NCI-H2227 (cell line): Measurements from ENCODE around the gene KRT6A.
"Not testable (repeated sequence)": the region's sequence is repeated elsewhere in the genome, so short reads cannot be mapped to it uniquely, and the experiment has no call there.

Source experiments
- DNase-seq: peaks from one replicate; lab custom pipeline; 2025; ENCODE audit not compliant: unreplicated experiment; lab: John Stamatoyannopoulos, UW

KRT6A gene

GRCh38 chr12:52474212-52474611 is 18.8 kb downstream of the KRT6A start:
- no peak for DNase-seq

DNA sequence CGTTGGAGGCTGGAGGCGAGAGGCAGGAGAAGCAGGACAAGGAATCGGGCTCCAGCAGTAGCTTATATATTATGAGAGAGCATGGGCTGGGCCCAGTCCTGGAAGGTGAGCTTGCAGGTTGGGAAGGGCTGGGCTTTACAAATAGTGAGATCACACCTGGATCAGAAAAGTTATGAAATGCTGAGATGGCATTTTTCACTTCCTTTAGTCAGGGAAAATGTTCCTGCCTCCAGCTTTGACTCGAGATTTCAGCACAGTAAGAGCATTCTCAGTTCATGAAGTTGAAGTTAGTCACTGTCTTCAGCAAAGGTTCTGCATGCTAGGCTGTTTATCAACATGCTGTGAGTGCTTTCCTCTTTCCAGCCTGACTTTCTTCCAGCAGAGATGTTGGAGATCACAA is 19.3 kb downstream of the KRT6A start, which contains the start of gene KRT6C:
Gene KRT6C (minus strand): TSS at position 38 of the 400 bp plus-strand sequence. CDS start 68 bp downstream, outside the sequence.
- DNase-seq: no peak

GRCh38 chr12:52469853-52470252 is 23.2 kb downstream of the KRT6A start:
- no peak for DNase-seq

- no peak for DNase-seq
Measured at GRCh38 chr12:52464897-52465296, 28.2 kb downstream of the KRT6A start.

- DNase-seq: no peak
Measured at GRCh38 chr12:52461693-52462092, 31.4 kb downstream of the KRT6A start.

DNA sequence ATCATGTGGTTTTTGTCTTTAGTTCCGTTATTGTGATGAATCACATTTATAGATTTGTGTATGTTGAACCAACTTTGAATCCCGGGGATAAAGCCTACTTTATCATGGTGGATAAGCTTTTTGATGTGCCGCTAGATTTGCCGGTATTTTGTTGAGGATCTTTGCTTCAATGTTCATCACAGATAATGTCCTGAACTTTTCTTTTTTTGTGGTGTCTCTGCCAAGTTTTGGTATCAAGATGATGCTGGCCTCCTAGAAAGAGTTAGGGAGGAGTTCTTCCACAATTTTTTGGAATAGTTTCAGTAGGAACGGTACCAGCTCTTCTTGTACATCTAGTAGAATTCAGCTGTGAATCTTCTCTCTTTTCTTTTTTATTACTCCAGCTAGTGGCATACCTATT is 34.2 kb downstream of the KRT6A start:
- no peak for DNase-seq

DNA sequence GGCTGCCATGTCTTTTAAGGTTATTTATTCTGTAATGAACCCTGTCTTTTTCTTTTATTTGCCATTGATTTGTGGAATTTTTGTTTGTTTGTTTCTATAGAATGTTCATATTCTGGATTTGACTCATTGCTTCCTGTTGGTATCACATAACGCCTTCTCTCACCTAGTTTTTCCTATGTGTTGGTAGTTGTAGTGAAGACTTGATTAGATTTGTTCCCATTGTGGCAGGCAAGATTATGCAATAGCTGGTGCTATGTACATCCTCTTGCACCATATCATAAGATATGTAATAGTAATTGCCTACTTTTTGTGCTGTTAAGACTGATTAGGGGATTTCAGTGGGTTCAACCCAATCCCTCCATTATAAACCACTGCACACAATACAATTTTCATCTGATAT is 37.2 kb downstream of the KRT6A start:
- DNase-seq: no peak

GRCh38 chr12:52454411-52455201 is 38.5 kb downstream of the KRT6A start:
- no peak for DNase-seq

GRCh38 chr12:52452101-52452500 is 41.0 kb downstream of the KRT6A start, which contains the start of gene KRT6B:
TSS of gene KRT6B (minus strand) at chr12:52452146. CDS start at chr12:52452078, 68 bp downstream.
- DNase-seq: no peak

DNA sequence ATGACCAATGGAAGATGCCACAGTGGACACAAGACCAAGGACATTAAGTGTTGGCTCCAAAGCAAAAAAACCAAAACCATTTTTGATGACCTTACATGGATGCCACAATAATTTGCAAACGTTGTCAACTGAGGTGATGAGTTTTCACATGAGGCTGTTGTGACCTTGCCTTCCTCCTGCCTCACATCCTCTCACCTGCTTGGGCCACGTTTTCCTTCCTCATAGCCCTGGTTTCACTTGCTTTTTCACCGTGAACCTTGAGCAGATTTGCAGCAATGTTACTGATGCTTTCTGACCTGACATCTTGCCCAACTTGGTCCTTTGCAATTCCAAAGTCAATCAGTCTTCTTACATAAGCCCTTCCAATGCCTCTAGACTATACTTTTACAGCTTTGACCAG is 44.8 kb downstream of the KRT6A start:
- DNase-seq: no peak

- not testable (repeated sequence) for DNase-seq
Measured at GRCh38 chr12:52447196-52447595, 45.9 kb downstream of the KRT6A start.

DNA sequence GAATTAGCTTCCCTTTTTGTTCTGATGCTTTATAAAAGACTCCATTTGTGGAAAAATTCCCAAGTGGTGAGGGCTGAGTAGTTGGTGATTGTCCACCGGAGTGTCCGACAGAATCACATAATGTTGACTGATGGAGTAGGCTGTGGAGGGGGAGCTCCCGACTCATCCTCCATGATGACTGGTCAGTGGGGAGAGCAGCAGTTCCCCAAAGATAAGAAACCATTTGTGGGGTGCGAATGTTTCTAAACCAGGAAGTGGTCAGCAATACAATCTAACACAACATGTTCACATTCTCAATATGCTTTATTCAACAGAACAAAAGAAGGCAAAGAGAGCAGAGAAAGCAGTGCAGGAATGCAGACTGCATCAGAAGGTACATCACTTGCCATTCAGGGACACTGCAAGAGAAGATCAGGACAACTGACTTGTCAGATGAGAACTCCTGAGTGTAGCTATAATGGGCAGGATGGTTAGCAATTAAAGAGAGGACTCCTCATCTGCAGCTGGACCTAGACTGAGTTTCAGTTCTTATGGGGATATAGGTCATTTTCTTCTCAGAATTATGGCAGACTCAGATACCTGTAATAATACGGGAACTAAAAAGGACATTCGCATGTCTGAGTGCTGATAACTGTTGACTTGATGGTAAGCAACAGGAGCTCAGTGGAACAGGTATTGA is 46.6 kb downstream of the KRT6A start:
- no peak for DNase-seq

DNA sequence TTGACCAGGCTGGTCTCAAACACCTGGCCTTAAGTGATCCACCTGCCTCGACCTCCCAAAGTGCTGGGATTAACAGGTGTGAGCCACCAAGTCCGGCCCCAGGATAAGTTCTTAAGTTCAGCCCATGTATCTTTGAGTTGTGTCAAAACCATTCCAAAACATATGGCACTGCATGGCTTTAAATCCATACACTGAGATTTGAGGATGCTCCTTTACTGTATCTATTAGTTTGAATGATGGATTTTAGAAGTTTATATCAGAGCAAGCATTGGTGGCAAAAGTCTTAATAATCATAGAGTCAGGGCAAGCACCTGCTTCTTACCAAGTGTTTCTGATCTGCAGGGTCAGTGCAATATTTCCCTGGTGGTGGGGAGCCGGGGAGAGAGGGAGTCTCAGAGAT is 47.2 kb downstream of the KRT6A start:
- DNase-seq: no peak

DNA sequence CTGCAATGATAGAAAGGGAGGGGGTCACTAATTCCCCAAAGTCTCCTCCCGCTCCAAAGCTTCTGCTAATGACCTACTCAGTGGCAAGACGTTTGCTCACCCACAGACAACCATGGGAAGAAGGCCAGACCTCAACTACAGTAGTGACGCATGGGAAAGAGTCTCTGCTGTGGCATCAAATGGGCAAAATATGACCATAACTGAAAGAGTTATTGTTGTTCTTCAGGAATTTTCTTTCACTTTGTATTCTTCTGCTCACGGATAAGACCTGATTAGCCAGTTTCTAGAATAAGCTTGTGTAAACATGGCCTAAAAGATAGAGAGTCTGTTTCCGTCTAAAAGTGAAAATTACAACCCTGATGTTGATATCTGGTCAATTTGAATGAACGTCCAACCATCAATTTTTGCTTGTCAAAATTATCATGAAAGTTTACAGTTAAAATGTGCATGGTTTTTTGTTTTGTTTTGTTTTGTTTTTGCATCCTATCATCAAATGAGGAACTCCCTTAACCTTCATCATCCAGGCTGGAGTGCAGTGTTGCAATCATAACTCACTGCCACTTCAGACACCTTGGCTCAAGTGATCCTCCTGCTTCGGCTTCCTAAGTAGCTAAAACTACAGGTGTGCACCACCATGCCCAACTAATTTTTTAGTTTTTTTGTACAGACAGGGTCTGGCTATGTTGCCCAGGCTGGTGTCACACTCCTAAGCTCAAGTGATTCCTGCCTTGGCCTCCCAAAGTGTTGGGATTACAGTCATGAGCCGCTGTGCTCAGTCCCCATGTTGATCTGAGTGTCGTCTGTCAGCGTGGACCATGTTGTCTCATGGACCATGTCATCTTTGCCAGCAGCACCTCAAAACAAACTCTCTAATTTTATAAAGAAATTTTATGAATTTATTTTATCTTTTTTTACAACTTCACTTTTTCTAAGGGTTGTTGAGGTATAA is 48.1 kb downstream of the KRT6A start:
- no peak for DNase-seq

GRCh38 chr12:52443966-52444365 is 49.1 kb downstream of the KRT6A start:
- DNase-seq: no peak

GRCh38 chr12:52442600-52443061 is 50.4 kb downstream of the KRT6A start:
- DNase-seq: no peak

DNA sequence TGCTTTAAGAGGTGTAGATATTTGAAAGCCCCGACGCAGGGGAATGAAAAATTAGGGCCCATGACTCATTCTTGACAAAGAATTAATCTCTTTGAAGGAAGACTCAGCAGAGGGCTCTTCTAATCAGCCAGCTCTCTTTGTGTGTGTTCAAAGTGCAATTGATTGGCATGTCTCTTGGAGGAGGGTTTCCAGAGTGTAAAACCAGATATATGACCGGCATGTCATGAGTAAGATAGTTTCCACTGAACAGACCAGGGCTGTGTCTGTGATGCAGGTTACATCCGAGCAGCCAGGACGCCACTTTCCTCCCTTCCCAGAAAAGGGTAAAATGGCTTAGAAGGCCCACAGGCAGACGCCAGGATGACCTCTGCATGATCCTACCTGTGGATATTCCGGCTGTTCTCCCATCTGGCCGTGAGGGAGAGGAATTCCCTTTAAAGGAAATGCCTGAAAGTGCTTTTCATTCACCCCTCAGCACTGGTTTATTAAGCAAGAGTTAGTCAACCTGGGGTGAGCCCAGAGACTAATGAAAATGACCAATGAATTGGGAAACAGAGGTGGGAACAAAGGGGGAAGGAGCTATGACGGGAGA is 51.6 kb downstream of the KRT6A start:
- DNase-seq: no peak

DNA sequence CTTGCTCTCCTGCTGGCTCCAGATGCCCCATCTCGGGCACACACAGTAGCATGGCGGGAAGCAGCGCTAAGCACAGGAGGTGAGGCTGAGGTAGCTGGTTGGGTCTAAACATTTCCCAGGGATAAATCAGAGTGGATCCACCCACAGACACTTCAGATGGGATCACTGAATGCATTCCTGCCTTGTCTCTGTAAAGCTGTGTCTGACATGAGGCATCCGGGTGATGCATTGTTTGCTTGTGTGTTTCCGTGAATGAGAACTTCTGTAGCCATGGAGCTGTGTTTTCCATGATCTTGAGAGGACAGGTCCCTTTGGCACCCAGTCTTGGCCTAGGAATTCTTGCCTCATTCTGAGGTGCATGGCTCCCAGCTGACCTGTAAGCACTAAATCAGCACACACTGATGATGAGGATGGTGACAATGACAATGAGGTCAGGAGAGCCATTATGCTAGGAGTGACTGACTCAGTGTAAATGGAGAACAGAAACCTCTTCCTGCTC is 52.2 kb downstream of the KRT6A start:
- no peak for DNase-seq

- no peak for DNase-seq
Measured at GRCh38 chr12:52439845-52440244, 53.2 kb downstream of the KRT6A start.

GRCh38 chr12:52439420-52439819 is 53.6 kb downstream of the KRT6A start:
- no peak for DNase-seq
